H9 (cell line): ENCODE measurements around the gene PLCXD3. TPM values are rescaled to one million over a fixed set of nuclear protein-coding genes. Genes with fewer than 3 reads are reported as not detected.

Experiments
- DNase-seq: peaks from one replicate; pipeline ENCODE4 v3.0.0-alpha.2; 2017
- H2AFZ ChIP-seq: one replicate; pipeline ENCODE4 v1.6.1; 2013; ENCODE audit warnings: mild to moderate bottlenecking, low read length, control low read depth, moderate library complexity
- H2AK5ac ChIP-seq: 2 replicates; pipeline ENCODE4 v1.6.1; 2013; ENCODE audit warnings: low read length, control low read depth, mixed read lengths; ENCODE audit not compliant: insufficient read length
- H2BK120ac ChIP-seq: one replicate; pipeline ENCODE4 v1.6.1; 2013; ENCODE audit warnings: low read depth, mild to moderate bottlenecking, low read length, control low read depth, inconsistent platforms; ENCODE audit not compliant: poor library complexity, severe bottlenecking
- H2BK12ac ChIP-seq: 2 replicates; pipeline ENCODE4 v1.6.1; 2013; ENCODE audit warnings: low read length, control low read depth, mixed read lengths, low read depth; ENCODE audit not compliant: insufficient read length
- H2BK15ac ChIP-seq: 2 replicates; pipeline ENCODE4 v1.6.1; 2013; ENCODE audit warnings: low read depth, low read length, control low read depth
- H2BK20ac ChIP-seq: one replicate; pipeline ENCODE4 v1.6.1; 2013; ENCODE audit warnings: low read depth, mild to moderate bottlenecking, low read length, control low read depth, inconsistent platforms; ENCODE audit not compliant: poor library complexity, severe bottlenecking
- H2BK5ac ChIP-seq: 2 replicates; pipeline ENCODE4 v1.6.1; 2013; ENCODE audit warnings: low read length, control low read depth, mixed read lengths; ENCODE audit not compliant: insufficient read length
- H3K14ac ChIP-seq: 2 replicates; pipeline ENCODE4 v1.6.1; 2013; ENCODE audit warnings: low read length, control low read depth; ENCODE audit not compliant: insufficient read depth
- H3K18ac ChIP-seq: 2 replicates; pipeline ENCODE4 v1.6.1; 2013; ENCODE audit warnings: low read depth, mild to moderate bottlenecking, mixed read lengths, low read length, control low read depth; ENCODE audit not compliant: insufficient read length
- H3K23ac ChIP-seq: 2 replicates; pipeline ENCODE4 v1.6.1; 2013; ENCODE audit warnings: low read length, control low read depth, mixed read lengths, low read depth; ENCODE audit not compliant: insufficient read length
- H3K23me2 ChIP-seq: 2 replicates; pipeline ENCODE4 v1.6.1; 2013; ENCODE audit warnings: low read depth, mild to moderate bottlenecking, mixed read lengths, low read length, control low read depth; ENCODE audit not compliant: insufficient read length, poor library complexity, severe bottlenecking
- H3K27ac ChIP-seq: 2 replicates; pipeline ENCODE4 v1.5.1; 2013; ENCODE audit warnings: low read length, control low read depth, mixed read lengths, low read depth; ENCODE audit not compliant: insufficient read length
- H3K27me3 ChIP-seq: 2 replicates; pipeline ENCODE4 v1.6.1; 2013; ENCODE audit warnings: low read length, control low read depth, inconsistent platforms; ENCODE audit not compliant: insufficient read depth
- H3K4ac ChIP-seq: 2 replicates; pipeline ENCODE4 v1.6.1; 2013; ENCODE audit warnings: low read depth, mild to moderate bottlenecking, control low read depth, inconsistent platforms, low read length, moderate library complexity
- H3K4me1 ChIP-seq: 2 replicates; pipeline ENCODE4 v1.6.1; 2013; ENCODE audit warnings: low read length, control low read depth, inconsistent platforms; ENCODE audit not compliant: insufficient read depth
- H3K4me2 ChIP-seq: 2 replicates; pipeline ENCODE4 v1.6.1; 2013; ENCODE audit warnings: low read length, control low read depth, mixed read lengths; ENCODE audit not compliant: insufficient read length, insufficient read depth
- H3K56ac ChIP-seq: 2 replicates; pipeline ENCODE4 v1.6.1; 2013; ENCODE audit warnings: low read depth, mild to moderate bottlenecking, mixed read lengths, low read length, control low read depth; ENCODE audit not compliant: insufficient read length
- H3K79me1 ChIP-seq: 2 replicates; pipeline ENCODE4 v1.6.1; 2013; ENCODE audit warnings: low read depth, mild to moderate bottlenecking, moderate library complexity, low read length, control low read depth, inconsistent platforms; ENCODE audit not compliant: insufficient read depth, poor library complexity, severe bottlenecking
- H3K79me2 ChIP-seq: 2 replicates; pipeline ENCODE4 v1.6.1; 2013; ENCODE audit warnings: low read length, control low read depth, inconsistent platforms; ENCODE audit not compliant: insufficient read depth
- H3K9ac ChIP-seq: 2 replicates; pipeline ENCODE4 v1.6.1; 2013; ENCODE audit warnings: low read length, control low read depth, mixed read lengths; ENCODE audit not compliant: insufficient read length; ENCODE audit errors: extremely low read depth
- H3K9me3 ChIP-seq: one replicate; pipeline ENCODE4 v1.6.1; 2013; ENCODE audit warnings: low read depth, low read length, inconsistent platforms; ENCODE audit not compliant: control insufficient read depth
- H3T11ph ChIP-seq: one replicate; pipeline ENCODE4 v1.6.1; 2013; ENCODE audit warnings: mild to moderate bottlenecking, low read length, control low read depth, inconsistent platforms
- H4K20me1 ChIP-seq: one replicate; pipeline ENCODE4 v1.6.1; 2013; ENCODE audit not compliant: control insufficient read depth, insufficient read length, insufficient read depth
- H4K5ac ChIP-seq: 2 replicates; pipeline ENCODE4 v1.6.1; 2013; ENCODE audit warnings: low read depth, mild to moderate bottlenecking, mixed read lengths, low read length, control low read depth; ENCODE audit not compliant: insufficient read length
- H4K8ac ChIP-seq: replicated peaks from 2 replicates; pipeline ENCODE4 v1.6.1; 2013; ENCODE audit warnings: low read length, control low read depth, mixed read lengths, low read depth; ENCODE audit not compliant: insufficient read length
- H4K91ac ChIP-seq: 2 replicates; pipeline ENCODE4 v1.6.1; 2013; ENCODE audit warnings: low read depth, mild to moderate bottlenecking, moderate library complexity, mixed read lengths, low read length, control low read depth; ENCODE audit not compliant: insufficient read length
- H3K27ac Mint-ChIP-seq, 3 experiments: 2 replicates in 2 of 3; 3 replicates in 1 of 3; pipeline ENCODE4 v1.8.0; 2020 to 2021; ENCODE audit warnings: mixed read lengths in 3 of 3, mild to moderate bottlenecking in 1 of 3, moderate library complexity in 1 of 3
- H3K27me3 Mint-ChIP-seq: 2 replicates; pipeline ENCODE4 v1.8.0; 2021; ENCODE audit warnings: low read depth, mild to moderate bottlenecking, moderate library complexity, mixed read lengths
- H3K36me3 Mint-ChIP-seq, 3 experiments: 2 replicates in 2 of 3; 3 replicates in 1 of 3; pipeline ENCODE4 v1.8.0; 2020 to 2021; ENCODE audit warnings: low read depth in 3 of 3, mixed read lengths in 3 of 3; ENCODE audit not compliant: insufficient read depth in 1 of 3
- H3K4me1 Mint-ChIP-seq, 2 experiments: 2 replicates each; pipeline ENCODE4 v1.8.0; 2020; ENCODE audit warnings: mixed read lengths in 2 of 2
- H3K4me3 Mint-ChIP-seq, 2 experiments: 2 replicates in 1 of 2; 3 replicates in 1 of 2; pipeline ENCODE4 v1.8.0; 2020 to 2021; ENCODE audit warnings: mild to moderate bottlenecking in 2 of 2, mixed read lengths in 2 of 2, moderate library complexity in 1 of 2
- H3K9me3 Mint-ChIP-seq, 2 experiments: 2 replicates in 1 of 2; 3 replicates in 1 of 2; pipeline ENCODE4 v1.8.0; 2020; ENCODE audit warnings: mild to moderate bottlenecking in 2 of 2, mixed read lengths in 2 of 2, moderate library complexity in 1 of 2
- CTCF ChIP-seq: fragments of 200-600 bp; sonication (generic); conservative IDR thresholded peaks from 3 replicates; pipeline ENCODE4 v1.8.0; 2021; ENCODE audit warnings: antibody characterized with exemption, mild to moderate bottlenecking
- WGBS: extraction: QIAGEN DNeasy Blood & Tissue Kit; methylation state at CpG from one replicate; pipeline ENCODE4 v1.1.7; 2013; ENCODE audit warnings: missing lambda C conversion rate, low lambda C conversion rate, mixed read lengths; ENCODE audit not compliant: insufficient read length; ENCODE audit errors: extremely low coverage; 5-methylcytosine and 5-hydroxymethylcytosine counted together
- total RNA-seq: library from RNA; stranded (reverse); gene quantifications from 2 replicates; pipeline ENCODE4 v1.2.1, GENCODE V29; 2021

Gene PLCXD3
- total RNA-seq, 1 experiment from 2014 or later, result not detected

- Histone ChIP-seq H3K18ac (no peak overlapping the region), H2BK5ac (no peak overlapping the region), H3K23me2 (no peaks in the 10 kb centered on the region), H3K23ac (no peak overlapping the region), H3K56ac (no peak overlapping the region), H3K27me3 (no peaks in the 10 kb centered on the region), H2AK5ac (no peak overlapping the region), H3K9ac (no peak overlapping the region), H3K79me2 (no peaks in the 10 kb centered on the region), H2BK120ac (no peak overlapping the region), H2BK20ac (no peak overlapping the region), H4K91ac (no peak overlapping the region), H2AFZ (no peak overlapping the region), H3K4ac (no peak overlapping the region), H3K14ac (no peak overlapping the region), H4K8ac (no peak overlapping the region), H4K20me1 (no peaks in the 10 kb centered on the region), H2BK12ac (no peak overlapping the region), H3T11ph (no peak overlapping the region), H2BK15ac (no peak overlapping the region), H3K79me1 (no peaks in the 10 kb centered on the region), H4K5ac (no peak overlapping the region), H3K9me3 (no peaks in the 10 kb centered on the region), H3K4me2 (no peak overlapping the region), H3K4me1 (no peaks in the 10 kb centered on the region), H3K27ac (no peak overlapping the region)
- DNase-seq, result no peak
- Mint-ChIP-seq H3K27me3 (no peaks in the 10 kb centered on the region), H3K9me3 (no peaks in the 10 kb centered on the region), H3K4me3 (no peak overlapping the region), H3K27ac (no peak overlapping the region), H3K4me1 (no peaks in the 10 kb centered on the region), H3K36me3 (no peaks in the 10 kb centered on the region; a peak in 1 of 7 replicates)
- TF ChIP-seq CTCF, result no peak
- no CpG with 5 or more reads among the region's 1 CpG for WGBS
These were observed 75.1 kb downstream of the PLCXD3 start for GRCh38 chr5:41435276-41435675.
